ENCODE results near the gene PCMTD2. TPM values are rescaled to one million over a fixed set of nuclear protein-coding genes. Genes with fewer than 3 reads are reported as not detected.

Gene PCMTD2
- total and polyA plus RNA-seq, 10 of the 15 experiments (the other 5 are each of a cell fraction or from before 2014, with no cell fraction given), result 6.8 to 36.8 (median 16.5) TPM

DNA sequence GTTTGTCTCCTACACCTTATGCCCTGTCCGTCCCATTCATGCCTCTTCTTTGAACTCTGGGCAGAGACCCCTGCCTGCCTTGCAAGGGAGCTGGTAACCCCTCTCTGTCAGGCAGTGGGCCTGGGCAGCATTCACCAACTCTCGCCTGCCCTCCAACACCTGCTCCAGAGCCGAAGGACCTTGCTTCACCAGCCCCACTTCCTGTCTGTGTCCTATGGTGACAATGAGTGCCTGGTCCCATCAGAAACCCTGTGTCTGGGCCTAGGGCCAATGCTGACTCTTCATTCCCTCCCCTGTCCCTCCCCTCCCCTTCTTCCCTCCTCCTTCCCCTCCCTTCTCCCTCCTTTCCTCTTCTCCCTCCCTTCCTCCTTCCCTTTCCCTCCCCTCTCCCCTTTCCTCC lies 22.8 kb upstream of the PCMTD2 start:
- TF ChIP-seq ZBED1 (IDR thresholded peaks at IDR 0.05; ENCODE audit: borderline replicate concordance) (no peak), ZNF207 (IDR thresholded peaks at IDR 0.05; ENCODE audit: borderline replicate concordance) (no peak), SMARCA5 (IDR thresholded peaks at IDR 0.05) (no peak), BRCA1 (IDR thresholded peaks at IDR 0.05; ENCODE audit: low read depth, low read length) (no peak), BACH1 (IDR thresholded peaks at IDR 0.05; ENCODE audit: borderline replicate concordance) (no peak), SP1 (IDR thresholded peaks at IDR 0.05; ENCODE audit: low read depth, low read length) (no peak), SREBF1 (IDR thresholded peaks at IDR 0.05; ENCODE audit: low read length) (no peak)
- ATAC-seq (peak; percentile 41; the same call in 2 of the 3 replicates), DNase-seq (ENCODE audit: low read depth, low spot score) (no peak), FAIRE-seq (no peak)
- Histone ChIP-seq H3K9ac (ENCODE audit: control insufficient read depth, insufficient read depth, low read length) (no peak overlapping the region), H3K36me3 (ENCODE audit: control insufficient read depth in 2 of 2, insufficient read depth in 2 of 2, low read length in 1 of 2) (no peaks in the 10 kb centered on the region), H3K4me2 (ENCODE audit: control insufficient read depth, insufficient read depth) (no peak overlapping the region), H3K27me3 (replicated peaks in 1 of 2; ENCODE audit: control insufficient read depth in 2 of 2, insufficient read depth in 2 of 2, low read length in 1 of 2) (0 out of 4 replicates have a peak, but pooled peaks cover 0 to 3% of the 10 kb centered on the region in 2 experiments), H4K20me1 (ENCODE audit: control insufficient read depth, insufficient read depth) (no peaks in the 10 kb centered on the region), H3K4me3 (no peak overlapping the region), H2AFZ (ENCODE audit: control insufficient read depth, low read depth, low read length) (no peak overlapping the region), H3K9me3 (replicated peaks; ENCODE audit: control insufficient read depth, insufficient read depth, low read length) (no peaks in the 10 kb centered on the region), H3K27ac (ENCODE audit: control insufficient read depth, insufficient read depth) (no peak overlapping the region), H3K4me1 (ENCODE audit: control insufficient read depth, insufficient read depth, low read length) (no peaks in the 10 kb centered on the region), H3K79me2 (ENCODE audit: control insufficient read depth, insufficient read depth, low read length) (no peaks in the 10 kb centered on the region)
- intact Hi-C loops (cut with micrococcal nuclease; ENCODE audit: unreplicated experiment) (no loop called here), in situ Hi-C loops (cut with MboI) (no loop called here)
- ChIA-PET POLR2A (no interaction called here), RAD21 (ENCODE audit: unreplicated experiment) (no interaction called here), CTCF (no interaction called here), SMC1A (ENCODE audit: uncharacterized antibody, unreplicated experiment) (no interaction called here)
- no TSS peak for BruUV-seq (replicated peaks)
- WGBS (ENCODE audit: insufficient coverage, insufficient replicate concordance, low lambda C conversion rate, missing lambda C conversion rate), result 56% methylated on average over 3 of the region's 3 CpGs

GRCh38 chr20:64233725-64234124 lies 21.8 kb upstream of the PCMTD2 start:
- Histone ChIP-seq H3K4me2 (ENCODE audit: control insufficient read depth, insufficient read depth) (no peak overlapping the region), H2AFZ (ENCODE audit: control insufficient read depth, low read depth, low read length) (no peak overlapping the region), H3K9me3 (replicated peaks; ENCODE audit: control insufficient read depth, insufficient read depth, low read length) (no peaks in the 10 kb centered on the region), H3K27me3 (replicated peaks in 1 of 2; ENCODE audit: control insufficient read depth in 2 of 2, insufficient read depth in 2 of 2, low read length in 1 of 2) (no peaks in the 10 kb centered on the region), H3K36me3 (ENCODE audit: control insufficient read depth in 2 of 2, insufficient read depth in 2 of 2, low read length in 1 of 2) (no peaks in the 10 kb centered on the region), H4K20me1 (ENCODE audit: control insufficient read depth, insufficient read depth) (no peaks in the 10 kb centered on the region), H3K27ac (ENCODE audit: control insufficient read depth, insufficient read depth) (no peak overlapping the region), H3K79me2 (ENCODE audit: control insufficient read depth, insufficient read depth, low read length) (no peaks in the 10 kb centered on the region), H3K4me1 (ENCODE audit: control insufficient read depth, insufficient read depth, low read length) (peaks cover 3% of the 10 kb centered on the region), H3K4me3 (no peak overlapping the region), H3K9ac (ENCODE audit: control insufficient read depth, insufficient read depth, low read length) (no peak overlapping the region)
- CTCF ChIA-PET, result interaction anchor here (1.0 to 1.1 kb wide), 2 partner anchors 10 to 50 kb away, joined by 3 to 4 read pairs; no protein-coding TSS in a partner anchor
- in situ Hi-C loops (cut with MboI), result no loop called here
- BruUV-seq (replicated peaks), result no TSS peak
- no peak for ATAC-seq
- intact Hi-C loops (cut with micrococcal nuclease; ENCODE audit: unreplicated experiment), result no loop called here
- no peak for FAIRE-seq
- RAD21 ChIA-PET (ENCODE audit: unreplicated experiment), result no interaction called here
- POLR2A ChIA-PET, result no interaction called here
- 56% methylated on average over 5 of the region's 5 CpGs for WGBS (ENCODE audit: insufficient coverage, insufficient replicate concordance, low lambda C conversion rate, missing lambda C conversion rate)
- DNase-seq (ENCODE audit: low read depth, low spot score), result no peak
- SMC1A ChIA-PET (ENCODE audit: uncharacterized antibody, unreplicated experiment), result no interaction called here
- TF ChIP-seq CTCF (IDR thresholded peaks at IDR 0.05 in 2 of 3, conservative IDR thresholded peaks at IDR 0.05 in 1 of 3; ENCODE audit: control insufficient read depth in 2 of 3, extremely low read depth in 1 of 3, insufficient read depth in 1 of 3, low read depth in 3 of 3, low read length in 3 of 3) (no peak), YBX1 (IDR thresholded peaks at IDR 0.05) (no peak), YY1 (IDR thresholded peaks at IDR 0.05; ENCODE audit: low read depth, low read length) (no peak), ZNF687 (IDR thresholded peaks at IDR 0.05) (no peak), STAT1 (conservative IDR thresholded peaks at IDR 0.05) (no peak), BACH1 (IDR thresholded peaks at IDR 0.05; ENCODE audit: borderline replicate concordance) (no peak)

Measured in GM12878 (cell line).